ENCODE measurements around the gene POLR2L.

The POLR2L gene

GRCh38 chr11:862081-862661, 19.8 kb upstream of the POLR2L start:
- H3K4me3 ChIP-seq (ENCODE audit: insufficient read depth, low read length, poor library complexity, severe bottlenecking), result no peak overlapping the region
- no peaks in the 10 kb centered on the region for H3K79me2 ChIP-seq (ENCODE audit: insufficient read depth, low read length)
- H3K36me3 ChIP-seq (ENCODE audit: low read length), result no peaks in the 10 kb centered on the region
- no peaks in the 10 kb centered on the region for H3F3A ChIP-seq (ENCODE audit: insufficient read depth)
- no peak overlapping the region for H3K9ac ChIP-seq (ENCODE audit: low read length)
- TF ChIP-seq CTCF (IDR thresholded peaks at IDR 0.05; ENCODE audit: insufficient read depth, low read length, poor library complexity, severe bottlenecking), result no peak
- TF ChIP-seq EZH2phosphoT487 (conservative IDR thresholded peaks at IDR 0.05; ENCODE audit: low read length), result no peak
- H3K27me3 ChIP-seq (ENCODE audit: low read length), result no peaks in the 10 kb centered on the region
- H4K20me1 ChIP-seq (ENCODE audit: low read depth, low read length), result no peaks in the 10 kb centered on the region
- no peaks in the 10 kb centered on the region for H3K9me2 ChIP-seq (replicated peaks; ENCODE audit: insufficient read depth, low read length)
- no peak overlapping the region for H3K27ac ChIP-seq (ENCODE audit: low read depth, low read length)
- no peaks in the 10 kb centered on the region for H3K9me3 ChIP-seq (ENCODE audit: insufficient read depth, low read length)
- no peak overlapping the region for H3K4me2 ChIP-seq (ENCODE audit: low read depth, low read length, poor library complexity, severe bottlenecking)
- no peak overlapping the region for H2AFZ ChIP-seq (ENCODE audit: low read depth, low read length, severe bottlenecking)

DNA sequence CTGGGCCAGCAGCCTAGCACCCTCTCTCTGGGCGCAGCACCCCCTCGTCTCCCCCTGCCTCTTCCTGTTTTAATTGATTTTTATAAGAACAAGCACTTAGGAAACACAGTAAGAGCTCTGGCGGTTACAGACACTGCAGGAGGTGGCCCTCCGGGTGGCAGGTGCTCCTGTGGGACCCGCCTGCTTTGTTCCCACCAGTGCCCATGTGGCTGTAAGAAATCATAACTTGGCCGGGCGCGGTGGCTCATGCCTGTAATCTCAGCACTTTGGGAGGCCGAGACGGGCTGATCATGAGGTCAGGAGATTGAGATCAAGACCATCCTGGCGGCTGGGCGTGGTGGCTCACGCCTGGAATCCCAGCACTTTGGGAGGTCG, 18.8 kb upstream of the POLR2L start:
- no peak overlapping the region for H3K27ac ChIP-seq (ENCODE audit: low read depth, low read length)
- H3K79me2 ChIP-seq (ENCODE audit: insufficient read depth, low read length), result no peaks in the 10 kb centered on the region
- H4K20me1 ChIP-seq (ENCODE audit: low read depth, low read length), result no peaks in the 10 kb centered on the region
- H3K36me3 ChIP-seq (ENCODE audit: low read length), result no peaks in the 10 kb centered on the region
- no peak overlapping the region for H3K4me3 ChIP-seq (ENCODE audit: insufficient read depth, low read length, poor library complexity, severe bottlenecking)
- H3F3A ChIP-seq (ENCODE audit: insufficient read depth), result no peaks in the 10 kb centered on the region
- no peaks in the 10 kb centered on the region for H3K27me3 ChIP-seq (ENCODE audit: low read length)
- no peak overlapping the region for H3K9ac ChIP-seq (ENCODE audit: low read length)
- no peak overlapping the region for H3K4me2 ChIP-seq (ENCODE audit: low read depth, low read length, poor library complexity, severe bottlenecking)
- no peak overlapping the region for H2AFZ ChIP-seq (ENCODE audit: low read depth, low read length, severe bottlenecking)
- no peaks in the 10 kb centered on the region for H3K9me3 ChIP-seq (ENCODE audit: insufficient read depth, low read length)
- no peak for TF ChIP-seq EZH2phosphoT487 (conservative IDR thresholded peaks at IDR 0.05; ENCODE audit: low read length)
- TF ChIP-seq CTCF (IDR thresholded peaks at IDR 0.05; ENCODE audit: insufficient read depth, low read length, poor library complexity, severe bottlenecking), result no peak
- no peaks in the 10 kb centered on the region for H3K9me2 ChIP-seq (replicated peaks; ENCODE audit: insufficient read depth, low read length)

DNA sequence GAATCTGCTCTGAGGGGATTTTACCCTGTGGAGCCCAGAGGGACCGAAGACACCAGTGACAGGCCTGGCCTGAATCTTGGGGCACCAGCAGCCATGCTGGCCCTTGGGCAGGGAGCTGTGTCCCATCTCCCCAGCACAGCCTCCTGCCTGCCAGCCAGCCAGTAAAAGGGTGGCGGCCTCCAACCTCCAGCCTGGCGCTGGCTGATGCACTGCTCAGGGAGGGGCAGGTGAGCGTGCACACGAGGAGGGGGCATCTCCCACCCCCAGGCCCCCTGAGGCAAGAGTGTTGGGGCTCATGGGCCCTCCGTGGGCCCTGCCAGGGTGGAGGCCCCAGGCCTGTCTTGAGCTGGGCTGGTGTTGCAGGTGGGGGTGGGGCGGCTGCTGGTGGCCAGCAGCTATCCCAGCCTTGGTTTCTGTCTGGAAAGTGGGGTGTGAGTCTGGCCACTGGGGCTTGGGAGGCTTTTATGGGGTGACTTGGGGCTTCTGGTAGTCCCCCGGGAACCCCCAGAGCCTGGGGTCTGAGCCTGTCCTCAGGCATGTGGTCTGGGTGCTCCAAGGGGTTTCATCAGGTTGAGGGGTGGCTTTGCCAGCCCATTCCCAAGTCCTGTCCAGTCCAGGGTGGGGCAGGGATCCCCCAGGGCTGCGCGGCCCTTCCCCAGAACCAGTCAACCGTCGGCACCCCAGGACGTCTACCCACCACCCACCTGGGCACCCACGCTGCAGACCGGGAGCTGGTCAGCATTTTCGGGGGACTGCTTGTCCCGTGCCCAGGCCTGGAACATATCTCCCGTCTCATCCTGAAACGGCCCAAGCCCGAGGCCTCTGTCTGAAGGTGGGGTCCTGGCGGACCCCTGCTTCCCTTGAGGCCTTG, 18.1 kb upstream of the POLR2L start:
- Histone ChIP-seq H3K9me2 (replicated peaks; ENCODE audit: insufficient read depth, low read length) (no peaks in the 10 kb centered on the region), H3K27ac (ENCODE audit: low read depth, low read length) (no peak overlapping the region), H2AFZ (ENCODE audit: low read depth, low read length, severe bottlenecking) (no peak overlapping the region), H4K20me1 (ENCODE audit: low read depth, low read length) (no peaks in the 10 kb centered on the region), H3K27me3 (ENCODE audit: low read length) (no peaks in the 10 kb centered on the region), H3K9ac (ENCODE audit: low read length) (no peak overlapping the region), H3K4me2 (ENCODE audit: low read depth, low read length, poor library complexity, severe bottlenecking) (no peak overlapping the region), H3K79me2 (ENCODE audit: insufficient read depth, low read length) (no peaks in the 10 kb centered on the region), H3K4me3 (ENCODE audit: insufficient read depth, low read length, poor library complexity, severe bottlenecking) (no peak overlapping the region), H3F3A (ENCODE audit: insufficient read depth) (no peaks in the 10 kb centered on the region), H3K9me3 (ENCODE audit: insufficient read depth, low read length) (no peaks in the 10 kb centered on the region), H3K36me3 (ENCODE audit: low read length) (no peaks in the 10 kb centered on the region)
- TF ChIP-seq EZH2phosphoT487 (conservative IDR thresholded peaks at IDR 0.05; ENCODE audit: low read length) (no peak), CTCF (IDR thresholded peaks at IDR 0.05; ENCODE audit: insufficient read depth, low read length, poor library complexity, severe bottlenecking) (no peak)
